Activated T-cell treated with anti-CD3 and anti-CD28 coated beads for 48 hours (primary cell): ENCODE data around the gene SLMAP.
"Not testable (repeated sequence)": the region's sequence is repeated elsewhere in the genome, so short reads cannot be mapped to it uniquely, and the experiment has no call there.

Source experiments
- DNase-seq: peaks from one replicate; pipeline ENCODE4 v3.0.0-alpha.2; 2020; ENCODE audit warnings: low read depth

SLMAP gene

DNA sequence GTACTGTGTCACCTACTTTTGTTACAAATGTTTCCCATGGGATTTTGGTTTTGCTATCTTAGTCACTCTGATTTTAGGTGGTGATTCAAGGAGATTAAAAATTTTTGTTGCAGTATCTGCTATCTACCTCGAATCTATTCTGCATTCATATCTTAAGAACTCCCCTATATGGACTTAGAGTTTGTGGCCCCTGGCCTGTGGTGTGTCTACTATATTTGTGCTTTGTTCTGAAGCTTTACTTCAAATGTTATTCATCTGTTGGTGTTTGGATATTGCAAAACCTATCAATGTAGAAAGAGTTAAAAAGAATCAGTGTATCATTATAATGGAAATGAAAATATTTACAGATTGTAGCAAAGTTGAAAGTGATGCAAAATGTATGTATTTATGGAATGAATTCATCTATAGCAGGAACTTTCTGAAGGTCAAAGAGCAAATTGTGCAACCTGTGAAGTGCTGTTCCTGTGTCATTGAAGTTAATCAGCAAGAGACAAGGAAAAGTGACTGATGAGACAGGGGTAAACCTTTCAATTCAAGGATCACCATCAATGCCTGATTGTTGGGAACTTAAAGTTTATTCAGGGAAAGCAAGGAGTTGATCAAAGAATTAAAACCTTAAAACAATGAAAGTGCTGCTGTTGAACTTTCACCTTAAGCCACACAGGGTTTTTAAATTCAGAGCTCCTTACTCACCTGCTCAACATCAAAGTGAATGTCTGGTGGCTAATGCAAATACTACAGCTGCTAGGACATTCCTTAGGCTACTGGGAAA lies 71.0 kb downstream of the SLMAP start:
- DNase-seq, result no peak

GRCh38 chr3:57827757-57828156 lies 71.6 kb downstream of the SLMAP start:
- DNase-seq, result no peak

DNA sequence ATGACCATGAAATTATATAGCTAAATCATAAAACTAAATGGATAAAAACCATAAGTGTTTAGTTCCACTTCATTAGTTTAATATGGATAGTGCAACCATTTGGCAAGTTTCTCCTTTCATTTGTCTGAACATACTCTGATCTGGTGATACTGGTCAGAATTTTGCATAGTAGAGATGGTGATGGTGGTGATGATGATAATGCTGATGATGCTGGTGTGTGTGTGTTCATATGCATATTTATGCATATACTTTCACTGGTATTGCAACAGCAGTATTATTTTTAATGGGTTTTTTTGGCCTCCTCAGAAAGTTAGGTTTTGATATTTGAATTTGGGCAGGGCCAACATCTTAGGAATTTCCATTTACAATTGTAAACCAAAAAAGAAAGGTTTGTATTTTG lies 76.4 kb downstream of the SLMAP start:
- DNase-seq, result no peak

GRCh38 chr3:57832900-57833313 lies 76.8 kb downstream of the SLMAP start:
- DNase-seq, result no peak

- no peak for DNase-seq
Measured at GRCh38 chr3:57833763-57834162, 77.7 kb downstream of the SLMAP start.

GRCh38 chr3:57837686-57838085 lies 81.6 kb downstream of the SLMAP start:
- no peak for DNase-seq

GRCh38 chr3:57838627-57839026 lies 82.5 kb downstream of the SLMAP start:
- no peak for DNase-seq

DNA sequence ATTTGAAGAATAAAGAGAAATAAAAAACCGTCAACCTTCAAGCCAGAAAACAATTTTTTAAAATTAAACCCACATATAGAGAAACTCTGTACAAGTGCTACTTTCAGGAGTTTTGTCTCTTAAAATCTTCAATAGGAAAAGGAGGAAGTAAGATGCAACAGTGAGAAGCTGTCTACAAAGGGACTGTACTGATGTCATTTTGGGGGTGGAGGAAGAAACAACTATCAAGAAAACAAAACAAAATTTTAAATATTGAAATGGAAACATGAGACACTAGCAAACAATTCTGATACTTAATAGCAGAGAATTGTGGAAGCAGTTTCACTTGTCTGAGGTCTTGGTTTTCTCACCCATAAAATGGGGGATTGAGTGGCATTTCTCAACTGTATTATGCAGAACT lies 84.4 kb downstream of the SLMAP start:
- DNase-seq, result no peak

GRCh38 chr3:57841818-57842217 lies 85.7 kb downstream of the SLMAP start:
- DNase-seq, result no peak

- DNase-seq, result no peak
Measured at GRCh38 chr3:57848177-57848738, 92.1 kb downstream of the SLMAP start.

GRCh38 chr3:57851304-57851703 lies 95.2 kb downstream of the SLMAP start:
- no peak for DNase-seq

- DNase-seq, result no peak
Measured at GRCh38 chr3:57852896-57853295, 96.8 kb downstream of the SLMAP start.

DNA sequence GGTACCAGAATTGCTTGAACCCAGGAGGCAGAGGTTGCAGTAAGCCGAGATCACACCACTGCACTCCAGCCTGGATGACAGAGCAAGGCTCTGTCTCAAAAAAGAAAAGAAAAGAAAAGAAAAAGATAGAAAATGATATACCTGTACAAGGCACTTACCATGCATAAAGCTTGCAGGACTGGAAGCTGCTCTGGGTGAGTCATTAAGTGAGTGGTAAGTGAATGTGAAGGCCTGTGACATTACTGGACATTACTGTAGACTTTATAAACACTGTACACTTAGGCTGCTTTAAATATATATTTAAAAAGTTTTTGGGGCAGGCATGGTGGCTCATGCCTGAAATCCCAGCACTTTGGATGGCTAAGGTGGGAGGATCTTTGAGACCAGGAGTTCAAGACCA lies 99.2 kb downstream of the SLMAP start:
- DNase-seq, result no peak

- no peak for DNase-seq
Measured at GRCh38 chr3:57855943-57856342, 99.8 kb downstream of the SLMAP start.

- no peak for DNase-seq
Measured at GRCh38 chr3:57856675-57857074, 100.6 kb downstream of the SLMAP start.

GRCh38 chr3:57862894-57863293 lies 106.8 kb downstream of the SLMAP start:
- no peak for DNase-seq

DNA sequence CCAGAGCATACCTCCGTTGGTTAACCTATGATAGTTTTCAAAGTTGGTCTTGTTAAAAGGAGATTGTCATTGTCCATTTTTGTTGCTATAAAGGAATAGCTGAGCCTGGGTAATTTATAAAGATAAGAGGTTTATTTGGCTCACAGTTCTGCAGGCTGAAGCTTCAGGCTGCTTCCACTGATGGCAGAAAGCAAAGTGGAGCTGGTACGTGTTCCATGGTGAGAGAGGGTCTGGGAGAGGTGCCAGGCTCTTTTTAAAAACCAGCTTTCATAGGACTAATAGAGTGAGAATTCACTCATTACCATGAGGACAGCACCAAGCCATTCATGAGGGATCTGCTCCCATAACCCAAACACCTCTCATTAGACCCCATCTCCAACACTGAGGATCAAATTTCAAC lies 107.3 kb downstream of the SLMAP start:
- DNase-seq, result no peak

DNA sequence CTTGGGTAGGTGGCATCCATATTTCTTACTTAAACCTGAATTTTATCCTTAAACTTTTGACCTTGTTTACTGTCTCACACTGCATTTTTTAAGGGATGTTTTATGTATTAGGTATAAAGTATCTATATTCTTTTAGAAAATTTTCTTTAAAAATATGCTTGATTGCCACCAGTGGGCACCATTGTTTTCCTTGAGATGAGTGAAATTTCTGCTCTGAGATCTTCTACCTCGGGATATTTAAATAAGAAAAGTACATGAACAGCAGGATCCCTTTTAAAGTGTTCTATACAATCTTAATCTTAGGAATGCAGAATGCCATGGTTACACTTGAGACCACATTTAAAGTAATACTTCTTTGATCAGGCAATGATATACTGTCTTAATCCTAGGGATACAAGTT lies 108.7 kb downstream of the SLMAP start:
- DNase-seq, result no peak

GRCh38 chr3:57869110-57869509 lies 113.0 kb downstream of the SLMAP start:
- DNase-seq, result not testable (repeated sequence)

DNA sequence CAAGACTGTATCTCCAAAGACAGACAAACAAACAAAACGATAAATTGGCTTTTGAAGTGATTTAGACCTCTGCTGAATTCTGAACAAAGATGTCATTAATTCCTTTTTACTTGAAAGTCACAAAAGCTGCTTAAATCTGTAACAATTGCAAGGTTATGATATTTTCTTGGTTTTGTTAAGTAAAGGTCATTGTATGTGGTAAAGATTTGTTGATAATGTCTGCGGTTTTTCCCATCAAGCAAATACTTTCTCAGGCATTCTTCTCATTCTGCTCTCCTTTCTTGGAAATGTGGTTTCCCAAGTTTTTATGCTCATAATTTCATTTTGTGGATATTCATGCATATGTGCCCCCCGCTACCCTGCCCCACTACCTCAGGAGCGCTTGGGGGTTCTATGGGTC lies 116.5 kb downstream of the SLMAP start:
- DNase-seq, result no peak

DNA sequence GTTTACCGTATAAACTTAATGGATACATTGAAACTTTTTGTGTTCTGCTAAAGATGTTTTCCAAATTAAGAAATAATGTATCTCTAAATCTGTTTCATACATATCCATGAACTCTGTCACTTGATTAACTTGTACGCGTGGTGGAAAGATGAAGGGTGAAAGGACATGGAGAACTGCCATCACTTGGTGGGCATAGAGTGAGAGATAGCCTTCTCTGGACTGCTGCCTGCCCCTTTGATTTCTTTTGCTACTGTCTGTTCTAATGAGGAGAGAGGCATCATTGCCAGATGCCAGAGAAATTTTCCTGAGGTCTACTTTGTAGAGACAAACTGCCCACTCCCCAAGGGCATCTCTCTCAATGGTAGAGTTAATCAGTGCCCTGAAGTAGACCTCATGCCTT lies 120.5 kb downstream of the SLMAP start:
- no peak for DNase-seq

GRCh38 chr3:57877116-57877515 lies 121.0 kb downstream of the SLMAP start:
- no peak for DNase-seq

- not testable (repeated sequence) for DNase-seq
Measured at GRCh38 chr3:57884436-57884835, 128.3 kb downstream of the SLMAP start.

- no peak for DNase-seq
Measured at GRCh38 chr3:57889807-57890206, 133.7 kb downstream of the SLMAP start.
